Stimulated activated CD4-positive, alpha-beta T cell treated with anti-CD3 and anti-CD28 coated beads, Interleukin-1b, Interleukin-23, amount 100 ng/mL, for 4 hours (primary cell): ENCODE results near the gene RALGPS2.
"Not testable (repeated sequence)": the region's sequence is repeated elsewhere in the genome, so short reads cannot be mapped to it uniquely, and the experiment has no call there.

Source experiments
- DNase-seq, 2 donors: peaks; one replicate each; pipeline ENCODE4 v3.0.0-alpha.2; 2020; ENCODE audit warnings: low read depth in 2 of 2

RALGPS2 gene

DNA sequence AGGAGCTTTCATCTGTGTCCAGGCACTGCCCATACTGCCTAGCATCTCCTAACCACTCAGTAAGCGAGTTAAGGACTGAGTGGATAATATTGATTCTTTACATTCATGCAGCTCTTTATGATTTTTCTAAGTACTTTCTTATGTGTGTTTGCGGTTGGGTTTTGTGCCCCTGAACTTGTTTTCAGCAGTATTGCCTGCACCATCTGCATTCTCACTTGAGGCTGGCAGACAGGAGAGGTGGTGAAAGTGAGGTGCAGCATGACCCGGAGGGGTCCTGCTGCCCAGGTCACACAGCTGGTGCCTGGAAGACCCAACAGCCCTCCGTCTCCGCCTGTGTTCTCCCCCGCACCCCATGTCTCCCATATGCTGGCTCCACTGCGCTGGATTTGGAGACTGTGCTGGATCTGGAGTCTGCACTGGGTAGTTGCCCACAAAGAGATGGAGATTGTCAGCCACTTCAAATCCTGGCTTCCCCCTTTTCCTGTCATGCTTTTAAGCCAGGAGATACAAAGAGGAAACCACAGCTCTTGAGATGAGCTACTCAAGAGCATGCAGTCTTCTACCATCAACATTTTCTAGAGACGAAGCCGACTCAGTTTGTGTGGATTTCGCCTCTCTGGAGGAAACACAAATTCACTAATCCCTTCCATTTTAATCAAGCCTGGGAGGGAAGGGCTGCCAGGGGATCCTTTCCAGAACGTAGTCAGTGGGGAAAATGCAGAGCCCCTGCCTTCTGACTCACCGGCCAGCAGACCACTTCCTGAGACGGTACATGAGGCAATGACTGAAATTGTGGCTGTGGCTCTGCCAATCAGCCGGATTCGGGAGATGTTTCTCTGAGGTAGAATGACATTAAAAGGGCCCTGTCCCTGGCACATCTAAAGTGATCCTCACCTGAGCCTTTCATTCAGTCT lies 217.5 kb downstream of the RALGPS2 start:
- no peak for DNase-seq

DNA sequence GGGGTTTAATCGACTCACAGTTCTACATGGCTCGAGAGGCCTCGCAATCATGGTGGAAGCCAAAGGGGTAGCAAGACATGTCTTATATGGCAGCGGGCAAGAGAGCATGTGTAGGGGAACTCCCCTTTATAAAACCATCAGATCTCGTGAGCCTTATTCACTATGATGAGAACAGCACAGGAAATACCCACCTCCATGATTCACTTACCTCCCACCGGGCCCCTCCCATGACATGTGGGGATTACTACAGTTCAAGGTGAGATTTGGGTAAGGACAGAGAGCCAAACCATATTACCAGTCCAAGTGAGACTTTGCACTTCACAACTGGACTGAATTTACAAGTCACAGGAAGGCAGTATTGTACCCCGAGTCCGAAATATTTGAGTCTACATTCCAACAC lies 219.7 kb downstream of the RALGPS2 start:
- no peak for DNase-seq

DNA sequence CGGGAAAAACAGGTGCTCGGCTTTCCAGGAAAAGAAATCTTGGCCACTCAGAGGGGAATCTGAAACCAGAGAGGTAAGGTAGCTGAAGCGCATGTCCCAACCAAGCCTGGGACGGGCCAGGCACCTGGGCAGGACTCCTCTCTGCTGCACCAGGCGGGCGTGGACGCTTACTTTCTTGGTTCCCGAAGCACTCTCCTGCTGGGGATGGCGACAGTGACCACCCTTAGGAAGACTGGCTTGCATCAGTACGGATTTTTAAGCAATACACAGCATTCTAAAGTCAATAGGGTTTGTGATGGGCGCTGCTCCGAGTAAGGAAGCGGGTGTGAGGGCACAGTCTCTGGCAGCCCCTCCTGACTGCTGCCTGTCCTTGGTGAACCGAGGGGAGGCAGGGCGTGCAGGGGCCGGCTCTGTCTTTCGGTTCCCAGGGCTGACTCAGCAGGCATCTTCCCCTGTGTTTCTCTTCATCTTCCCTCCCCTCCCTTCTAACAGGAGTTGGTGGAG lies 220.8 kb downstream of the RALGPS2 start:
- DNase-seq: no peak

DNA sequence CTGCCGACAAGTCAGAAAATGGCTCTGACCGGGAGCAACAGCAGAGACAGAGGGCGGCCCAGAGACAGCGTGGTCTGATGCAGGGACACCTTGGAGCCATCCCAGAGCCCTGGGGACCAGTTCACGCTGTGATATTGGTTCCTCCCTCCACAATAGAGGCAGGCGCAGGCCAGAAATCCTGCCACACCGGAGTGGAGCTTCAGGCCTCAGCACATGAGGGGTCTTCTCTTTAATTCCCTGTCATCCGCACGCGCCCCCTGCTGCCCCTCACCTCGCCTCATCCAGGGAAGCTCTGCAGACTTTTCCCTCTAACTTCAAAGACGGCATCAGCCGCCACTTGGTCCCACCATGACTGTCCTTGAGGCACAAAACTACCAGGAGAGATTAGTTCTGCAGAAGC lies 221.4 kb downstream of the RALGPS2 start:
- no peak for DNase-seq

DNA sequence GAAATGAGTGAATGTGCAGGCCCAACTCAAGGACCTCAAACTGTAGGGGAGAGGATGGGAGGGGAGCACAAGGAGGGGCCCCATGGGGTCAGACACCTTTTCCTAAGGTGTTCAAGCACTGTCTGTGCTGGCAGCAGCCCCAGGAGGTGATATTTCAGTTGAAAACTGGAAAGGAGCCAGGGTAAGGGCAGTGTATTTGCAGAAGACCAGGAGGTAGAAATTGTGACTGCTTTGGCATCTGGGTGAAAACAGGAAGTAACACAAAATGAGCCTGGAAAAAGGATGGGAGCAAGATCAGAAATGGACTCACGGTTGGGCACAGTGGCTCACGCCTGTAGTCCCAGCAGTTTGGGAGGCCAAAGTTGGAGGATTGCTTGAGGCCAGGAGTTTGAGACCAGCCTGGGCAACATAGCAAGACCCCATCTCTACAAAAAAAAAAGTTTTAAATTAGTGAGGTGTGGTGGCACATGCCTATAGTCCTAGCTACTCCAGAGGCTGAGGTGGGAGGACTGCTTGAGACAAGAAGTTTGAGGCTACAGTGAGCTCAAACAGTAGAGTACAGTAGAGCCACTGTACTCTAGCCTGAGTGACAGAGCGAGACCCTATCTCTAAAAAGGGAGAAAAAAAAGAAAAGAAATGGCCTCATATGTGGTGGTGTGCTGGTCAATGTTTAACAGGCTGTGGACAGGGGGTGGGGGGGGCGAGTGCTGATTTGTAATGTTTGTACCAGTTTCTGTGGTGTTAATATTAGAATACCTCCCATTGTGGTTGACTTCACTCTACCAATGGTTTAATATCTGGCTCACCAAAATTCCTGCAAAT lies 222.0 kb downstream of the RALGPS2 start:
- no peak for DNase-seq

DNA sequence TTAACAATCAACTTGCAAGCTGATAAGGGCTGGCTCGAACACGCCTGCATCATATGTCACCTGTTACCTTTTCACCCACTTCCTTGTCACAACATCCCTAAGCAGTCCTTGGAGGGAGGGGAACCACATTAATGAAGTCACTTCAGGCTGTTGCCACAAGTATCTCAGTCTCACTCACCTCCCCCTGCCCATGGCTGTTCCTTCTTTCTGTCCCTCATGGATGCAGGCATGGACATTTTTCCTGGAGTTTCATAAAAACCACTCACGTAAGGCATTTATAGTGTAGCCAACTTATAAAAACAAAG lies 222.6 kb downstream of the RALGPS2 start:
- no peak for DNase-seq

DNA sequence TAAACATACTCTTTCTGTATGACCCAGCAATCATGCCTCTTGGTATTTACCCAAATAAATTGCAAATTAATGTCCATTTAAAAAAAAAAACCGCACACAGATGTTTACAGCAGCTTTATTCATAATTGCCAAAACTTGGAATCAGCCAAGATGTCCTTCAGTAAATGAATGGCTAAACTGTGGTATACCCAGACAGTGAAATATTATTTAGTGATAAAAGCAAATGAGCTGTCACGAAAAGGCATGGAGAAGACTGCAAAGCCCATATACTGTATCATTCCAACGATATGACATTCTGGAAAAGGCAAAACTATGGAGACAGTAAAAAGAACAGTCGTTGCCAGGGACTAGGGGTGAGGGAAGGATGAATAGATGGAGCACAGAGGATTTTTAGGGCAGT lies 223.6 kb downstream of the RALGPS2 start:
- no peak for DNase-seq

DNA sequence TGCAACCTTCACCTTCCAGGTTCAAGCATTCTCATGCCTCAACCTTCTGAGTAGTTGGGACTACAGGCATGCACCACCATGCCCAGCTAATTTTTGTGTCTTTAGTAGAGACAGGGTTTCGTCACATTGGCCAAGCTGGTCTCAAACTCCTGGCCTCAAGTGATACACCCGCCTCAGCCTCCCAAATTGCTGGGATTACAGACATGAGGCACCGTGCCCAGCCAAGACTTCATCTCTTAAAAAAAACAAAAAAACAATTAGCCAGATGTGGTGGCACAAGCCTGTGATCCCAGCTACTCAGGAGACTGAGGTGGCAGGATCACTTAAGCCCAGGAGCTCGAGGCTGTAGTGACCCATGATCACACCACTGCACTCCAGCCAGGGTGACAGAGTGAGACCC lies 224.8 kb downstream of the RALGPS2 start:
- DNase-seq: not testable (repeated sequence)

DNA sequence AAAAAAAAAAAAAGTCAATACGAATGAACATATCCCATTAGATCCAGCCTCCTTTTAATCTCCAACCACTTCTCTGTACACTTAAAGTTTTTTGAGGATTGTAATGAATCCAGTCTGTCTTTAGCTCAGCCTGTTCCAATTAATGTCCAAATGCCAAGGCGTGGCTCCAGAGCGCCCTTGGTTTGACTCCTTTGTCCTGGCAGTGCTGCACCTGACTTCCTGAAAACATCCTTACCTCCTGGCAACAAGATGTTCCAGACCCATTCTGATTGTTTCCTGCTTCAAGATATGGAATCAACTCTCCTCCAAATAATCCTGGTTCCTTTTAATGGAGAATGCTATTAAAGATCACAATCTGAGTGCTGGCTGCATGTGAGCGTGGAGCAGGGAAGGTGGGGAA lies 226.6 kb downstream of the RALGPS2 start:
- no peak for DNase-seq

DNA sequence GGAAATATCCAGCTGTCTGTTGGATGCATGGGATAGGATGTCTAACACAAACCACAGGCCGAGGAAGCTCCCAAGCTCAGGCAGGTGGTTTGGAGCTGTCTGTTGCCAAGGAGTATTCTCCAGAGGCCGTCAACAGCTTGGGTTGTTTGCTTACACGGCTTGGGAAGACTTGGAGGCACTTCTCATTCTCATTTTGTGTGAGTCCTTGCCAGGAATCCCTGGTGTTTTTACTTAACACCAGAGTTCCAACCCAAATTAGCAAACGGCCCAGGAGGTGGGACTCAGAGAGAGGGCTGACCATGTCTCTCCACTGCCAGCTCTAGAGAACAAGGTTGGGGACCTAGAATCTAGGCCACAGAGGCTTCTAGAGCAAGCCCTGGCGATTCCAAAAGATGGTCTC lies 228.0 kb downstream of the RALGPS2 start:
- DNase-seq: no peak

DNA sequence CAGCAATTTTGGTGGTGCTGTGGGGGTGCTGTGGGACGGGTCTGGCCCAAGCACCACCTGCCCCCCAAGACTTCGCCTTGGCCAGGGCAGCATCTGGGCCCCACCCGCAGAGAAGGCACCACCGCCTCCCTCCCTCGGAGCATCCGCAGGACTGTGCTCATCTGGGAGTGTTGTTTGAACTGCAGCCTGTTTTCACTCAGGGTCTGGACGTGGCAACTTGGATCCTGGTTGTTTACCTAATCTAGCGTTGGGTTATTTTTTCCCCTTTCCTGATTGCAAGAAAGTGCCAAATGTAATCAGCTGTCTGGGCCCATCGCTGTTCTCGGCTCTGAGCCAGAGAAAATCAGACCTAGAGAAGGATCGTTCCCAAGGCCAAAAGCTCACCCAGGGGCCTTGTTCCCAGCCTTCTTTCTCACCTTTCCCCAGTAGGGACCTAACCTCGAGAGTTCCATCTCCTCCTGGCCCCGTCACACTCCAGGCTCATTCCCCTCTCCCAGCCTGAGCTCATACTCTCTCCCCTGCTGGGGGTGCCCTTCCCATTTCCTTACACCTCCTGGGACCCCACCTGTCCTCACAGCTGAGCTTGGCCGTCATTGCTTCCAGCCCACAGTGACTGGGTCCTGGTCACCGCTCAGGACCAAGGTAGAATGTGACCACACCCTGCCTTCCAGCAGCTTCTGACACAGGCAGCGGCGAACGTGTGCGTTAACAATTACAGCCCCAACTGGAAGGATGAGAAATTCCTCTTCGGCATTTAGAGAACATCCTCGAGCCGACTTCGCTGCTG lies 228.7 kb downstream of the RALGPS2 start:
- DNase-seq: no peak

DNA sequence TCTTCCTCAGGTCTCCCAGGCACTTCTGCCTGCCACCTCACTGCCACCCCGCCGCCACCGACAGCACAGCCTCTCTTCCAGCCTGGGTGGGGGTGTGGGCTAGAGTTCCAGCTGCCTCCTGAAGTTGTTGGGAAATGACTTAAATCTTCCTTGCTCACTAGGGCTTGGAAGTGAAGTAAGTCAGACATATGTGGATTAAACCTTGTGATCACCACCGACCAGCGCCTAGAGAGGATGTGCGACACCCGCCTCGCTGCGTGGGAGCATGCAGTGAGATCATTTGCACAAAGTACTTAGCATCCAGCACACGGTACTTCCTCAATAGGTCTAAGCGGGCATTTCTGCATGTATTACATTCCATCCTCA lies 229.3 kb downstream of the RALGPS2 start:
- DNase-seq: no peak

DNA sequence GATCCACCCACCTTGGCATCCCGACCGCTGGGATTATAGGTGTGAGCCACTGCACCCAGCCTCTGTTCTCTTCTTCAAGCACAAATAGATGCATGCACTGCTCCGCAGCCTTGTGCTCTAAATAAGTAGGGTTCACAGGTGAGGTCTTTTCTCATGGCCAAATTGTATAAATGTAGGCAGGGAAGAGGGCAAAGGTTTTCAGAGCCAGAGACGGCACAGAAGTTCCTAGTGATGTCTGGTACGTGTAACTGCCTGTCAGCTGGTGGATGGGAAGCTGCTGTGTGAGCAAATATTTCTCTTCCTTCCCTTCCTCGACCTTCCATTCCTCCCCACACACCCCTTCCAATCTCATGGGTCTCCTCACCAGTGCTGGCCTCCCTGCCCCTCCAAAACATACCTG lies 229.9 kb downstream of the RALGPS2 start:
- DNase-seq: no peak

DNA sequence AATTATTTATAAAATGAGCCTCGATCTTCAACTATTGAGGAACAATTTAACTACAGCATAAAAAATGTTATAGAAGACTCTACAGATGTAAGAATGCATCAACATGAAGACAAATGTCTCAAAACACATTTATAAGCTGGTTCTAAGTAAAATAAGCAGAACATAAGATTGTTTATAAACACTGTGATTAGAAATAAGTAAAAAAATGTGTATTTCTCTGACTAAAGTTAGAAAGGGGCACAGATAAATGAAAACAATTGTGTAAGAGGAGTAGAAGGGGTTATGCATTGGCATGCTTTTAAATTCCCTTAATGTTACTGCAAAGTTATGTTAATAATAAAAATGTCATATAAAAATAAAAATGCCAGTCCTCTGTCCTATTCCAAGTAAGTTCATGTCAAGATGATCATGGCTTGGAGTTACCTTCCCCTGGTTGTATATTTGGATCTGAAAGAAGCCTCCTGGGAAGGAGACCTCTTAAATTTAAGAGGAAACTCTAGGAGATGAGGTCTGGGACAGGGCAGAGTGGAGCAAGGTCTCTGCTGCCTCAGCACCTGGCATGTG lies 230.4 kb downstream of the RALGPS2 start:
- DNase-seq: no peak

DNA sequence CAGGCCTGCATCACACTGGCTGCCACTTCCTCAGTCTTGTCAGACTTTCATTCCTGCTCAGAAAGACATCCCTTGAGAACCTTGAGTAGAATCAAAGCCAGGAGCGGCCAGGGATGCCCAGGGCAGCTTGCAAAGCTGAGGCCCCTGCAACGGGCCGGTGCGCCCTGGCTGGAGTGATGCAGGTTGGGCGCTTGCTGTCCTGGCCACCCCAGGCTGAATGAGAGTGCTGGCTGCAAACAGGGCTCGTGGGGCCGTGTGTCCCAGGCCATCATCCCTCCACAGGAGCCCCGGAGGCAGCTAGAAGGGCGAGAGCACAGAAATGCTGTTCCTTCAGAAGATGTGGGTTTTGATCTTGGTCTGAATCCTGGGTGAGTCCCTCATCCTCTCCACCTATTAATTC lies 233.4 kb downstream of the RALGPS2 start:
- DNase-seq: no peak

DNA sequence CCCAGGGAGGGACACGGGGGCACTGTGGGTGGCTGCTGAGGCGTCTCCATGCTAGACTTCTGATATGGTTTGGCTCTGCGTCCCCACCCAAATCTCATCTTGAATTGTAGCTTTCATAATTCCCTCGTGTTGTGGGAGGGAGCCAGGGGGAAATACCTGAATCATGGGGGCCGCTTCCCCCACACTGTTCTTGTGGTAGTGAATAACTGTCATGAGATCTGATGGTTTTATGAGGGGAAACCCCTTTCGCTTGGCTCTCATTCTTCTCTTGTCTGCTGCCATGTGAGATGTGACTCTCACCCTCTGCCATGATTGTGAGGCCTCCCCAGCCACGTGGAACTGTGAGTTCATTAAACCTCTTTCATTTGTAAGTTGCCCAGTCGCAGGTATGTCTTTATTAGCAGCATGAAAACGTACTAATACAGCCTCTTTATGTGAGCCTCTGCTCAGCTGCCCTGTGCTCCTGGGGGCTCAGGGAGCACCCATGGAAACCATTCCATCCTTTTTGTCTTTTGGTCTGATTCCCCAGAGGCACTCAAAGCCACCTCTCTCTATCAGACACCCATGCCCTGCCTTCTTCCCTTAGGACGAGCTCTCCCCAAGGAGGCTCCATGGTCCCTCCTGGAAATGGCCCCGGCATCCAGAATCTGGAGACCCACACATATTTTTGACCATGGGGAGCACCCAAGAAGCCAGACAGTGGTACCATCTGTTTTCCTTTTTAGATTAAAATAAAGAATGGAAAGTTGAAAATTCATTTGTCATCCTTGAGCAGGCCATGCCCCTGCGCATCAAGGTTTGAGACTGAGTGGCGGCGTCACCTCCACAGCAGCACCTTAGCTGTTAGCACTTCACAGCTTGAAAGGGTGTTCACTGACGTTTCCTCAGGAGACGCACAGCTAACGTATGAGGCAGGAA lies 234.8 kb downstream of the RALGPS2 start:
- DNase-seq: no peak

DNA sequence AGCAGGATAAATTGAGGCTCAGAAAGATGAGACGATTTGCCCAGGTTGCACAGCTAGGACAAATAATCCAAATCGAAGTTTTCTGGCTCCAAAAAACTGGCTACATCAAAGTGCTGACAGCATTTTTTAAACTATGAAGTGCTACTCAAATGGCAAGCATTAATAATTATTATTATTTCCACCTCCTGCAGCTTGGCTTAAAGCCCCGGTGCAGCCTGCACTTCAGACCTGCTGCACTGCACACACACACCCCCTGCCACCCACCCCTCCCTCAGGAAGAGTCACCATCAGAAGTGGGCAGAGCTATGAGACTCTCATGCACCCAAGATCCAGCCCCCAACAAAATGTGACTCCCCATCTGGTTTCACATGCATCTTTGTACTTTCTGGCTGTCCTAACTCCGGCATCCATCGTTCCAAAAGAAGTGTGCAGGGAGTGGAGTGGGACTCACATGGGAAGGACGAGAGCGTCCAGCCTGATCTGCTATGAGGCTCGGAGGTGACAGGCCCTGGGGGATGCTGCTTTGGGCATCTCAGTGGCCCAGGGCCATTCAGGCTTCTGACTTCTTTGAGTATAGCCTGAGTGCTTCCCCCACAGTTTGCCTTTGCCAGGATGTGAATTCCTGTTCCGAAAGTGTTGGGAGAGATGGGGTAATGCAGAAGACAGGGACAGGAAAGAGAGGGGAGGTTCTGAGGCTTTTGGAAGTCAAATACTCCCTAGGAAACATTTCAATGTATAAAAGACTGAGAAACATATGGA lies 235.6 kb downstream of the RALGPS2 start:
- no peak for DNase-seq

DNA sequence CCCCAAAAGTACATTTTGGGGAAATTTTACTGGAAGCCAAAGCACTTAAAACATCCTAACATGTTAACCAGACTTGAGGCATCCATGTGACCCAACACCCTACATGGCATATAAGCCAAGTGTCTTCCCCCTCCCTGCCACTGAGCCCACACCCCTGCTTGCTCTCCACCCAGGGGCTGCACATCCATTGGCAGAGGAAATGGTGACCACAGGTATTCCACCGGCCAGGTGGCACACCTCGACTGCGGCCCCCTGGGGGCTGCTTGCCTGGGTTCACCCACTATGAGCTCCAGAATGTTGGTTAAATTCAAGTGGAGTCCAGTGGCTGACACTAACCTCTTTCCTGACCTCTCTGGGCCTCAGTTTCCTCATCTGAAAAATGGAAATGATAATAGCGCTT lies 236.3 kb downstream of the RALGPS2 start:
- DNase-seq: no peak

DNA sequence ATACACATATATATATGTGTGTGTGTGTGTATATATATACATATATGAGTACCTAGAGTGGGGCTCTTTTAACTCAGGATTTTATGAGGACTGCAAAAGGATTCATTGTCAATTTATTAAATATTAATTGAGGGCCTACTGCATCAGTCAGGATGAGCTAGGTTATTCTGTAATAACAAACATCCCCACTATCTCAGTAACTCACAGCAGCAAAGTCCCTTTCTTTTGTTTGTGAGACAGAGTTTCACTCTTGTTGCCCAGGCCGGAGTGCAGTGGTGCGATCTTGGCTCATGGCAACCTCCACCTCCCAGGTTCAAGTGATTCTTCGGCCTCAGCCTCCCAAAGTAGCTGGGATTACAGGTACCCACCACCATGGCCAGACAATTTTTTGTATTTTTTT lies 236.8 kb downstream of the RALGPS2 start:
- no peak for DNase-seq
